Mammary epithelial cell (primary cell): ENCODE results near the gene RNF150.

ENCODE experiments used
- CTCF ChIP-seq, 2 donors: IDR thresholded peaks in 1 of 2; conservative IDR thresholded peaks in 1 of 2; 2 replicates each; pipeline ENCODE4 v1.5.1; 2011 to 2012; ENCODE audit warnings: inconsistent platforms in 2 of 2, low read length in 2 of 2, mild to moderate bottlenecking in 2 of 2, control low read depth in 1 of 2, low read depth in 1 of 2; ENCODE audit not compliant: insufficient read depth in 1 of 2; ENCODE audit errors: extremely low read depth in 1 of 2
- EZH2 ChIP-seq: IDR thresholded peaks from 2 replicates; pipeline ENCODE4 v1.6.1; 2012; ENCODE audit warnings: low read length, inconsistent platforms, borderline replicate concordance

- TF ChIP-seq CTCF (conservative IDR thresholded peaks at IDR 0.05 in 1 of 2, IDR thresholded peaks at IDR 0.05 in 1 of 2; ENCODE audit: extremely low read depth in 1 of 2, insufficient read depth in 1 of 2, low read depth in 1 of 2, low read length in 2 of 2), result no peak
- TF ChIP-seq EZH2, result no peak
Observed at GRCh38 chr4:141107927-141108326, 25.3 kb downstream of the RNF150 start.
